ENCODE results near the gene NANS. TPM values are rescaled to one million over a fixed set of nuclear protein-coding genes. Genes with fewer than 3 reads are reported as not detected.

The NANS gene
- total and polyA plus RNA-seq, 2 of the 13 experiments (the other 11 are each of a cell fraction or from before 2014, with no cell fraction given) = 86.9 to 203 TPM

GRCh38 chr9:98056269-98057137 lies at the start of gene NANS (continued):
- no peak for TF ChIP-seq PAF1 (CRISPR knock-in tag; IDR thresholded peaks at IDR 0.05)
- peak; percentile 35; the same call in 1 of the 2 replicates for TF ChIP-seq GATAD2A (CRISPR knock-in tag; IDR thresholded peaks at IDR 0.05)
- TF ChIP-seq, protein P1, sequence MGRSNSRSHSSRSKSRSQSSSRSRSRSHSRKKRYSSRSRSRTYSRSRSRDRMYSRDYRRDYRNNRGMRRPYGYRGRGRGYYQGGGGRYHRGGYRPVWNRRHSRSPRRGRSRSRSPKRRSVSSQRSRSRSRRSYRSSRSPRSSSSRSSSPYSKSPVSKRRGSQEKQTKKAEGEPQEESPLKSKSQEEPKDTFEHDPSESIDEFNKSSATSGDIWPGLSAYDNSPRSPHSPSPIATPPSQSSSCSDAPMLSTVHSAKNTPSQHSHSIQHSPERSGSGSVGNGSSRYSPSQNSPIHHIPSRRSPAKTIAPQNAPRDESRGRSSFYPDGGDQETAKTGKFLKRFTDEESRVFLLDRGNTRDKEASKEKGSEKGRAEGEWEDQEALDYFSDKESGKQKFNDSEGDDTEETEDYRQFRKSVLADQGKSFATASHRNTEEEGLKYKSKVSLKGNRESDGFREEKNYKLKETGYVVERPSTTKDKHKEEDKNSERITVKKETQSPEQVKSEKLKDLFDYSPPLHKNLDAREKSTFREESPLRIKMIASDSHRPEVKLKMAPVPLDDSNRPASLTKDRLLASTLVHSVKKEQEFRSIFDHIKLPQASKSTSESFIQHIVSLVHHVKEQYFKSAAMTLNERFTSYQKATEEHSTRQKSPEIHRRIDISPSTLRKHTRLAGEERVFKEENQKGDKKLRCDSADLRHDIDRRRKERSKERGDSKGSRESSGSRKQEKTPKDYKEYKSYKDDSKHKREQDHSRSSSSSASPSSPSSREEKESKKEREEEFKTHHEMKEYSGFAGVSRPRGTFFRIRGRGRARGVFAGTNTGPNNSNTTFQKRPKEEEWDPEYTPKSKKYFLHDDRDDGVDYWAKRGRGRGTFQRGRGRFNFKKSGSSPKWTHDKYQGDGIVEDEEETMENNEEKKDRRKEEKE (IDR thresholded peaks at IDR 0.05) = no peak
- TF ChIP-seq IRF2 (CRISPR knock-in tag; IDR thresholded peaks at IDR 0.05) = peak; percentile 13
- no peak; the same call in 1 of the 2 replicates for TF ChIP-seq ZBTB20 (CRISPR knock-in tag; IDR thresholded peaks at IDR 0.05; ENCODE audit: borderline replicate concordance, low read depth)
- no peak for TF ChIP-seq HMG20B (CRISPR knock-in tag; conservative IDR thresholded peaks at IDR 0.05)
- TF ChIP-seq PCBP1 (IDR thresholded peaks at IDR 0.05; ENCODE audit: borderline replicate concordance, low read depth, low read length) = no peak
- peak; percentile 69 for TF ChIP-seq ASH2L (IDR thresholded peaks at IDR 0.05; ENCODE audit: insufficient read length, low read depth, low read length)
- TF ChIP-seq, protein P2, sequence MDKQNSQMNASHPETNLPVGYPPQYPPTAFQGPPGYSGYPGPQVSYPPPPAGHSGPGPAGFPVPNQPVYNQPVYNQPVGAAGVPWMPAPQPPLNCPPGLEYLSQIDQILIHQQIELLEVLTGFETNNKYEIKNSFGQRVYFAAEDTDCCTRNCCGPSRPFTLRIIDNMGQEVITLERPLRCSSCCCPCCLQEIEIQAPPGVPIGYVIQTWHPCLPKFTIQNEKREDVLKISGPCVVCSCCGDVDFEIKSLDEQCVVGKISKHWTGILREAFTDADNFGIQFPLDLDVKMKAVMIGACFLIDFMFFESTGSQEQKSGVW (CRISPR knock-in tag; IDR thresholded peaks at IDR 0.05; ENCODE audit: borderline replicate concordance) = no peak
- TF ChIP-seq ZNF572 (CRISPR knock-in tag; IDR thresholded peaks at IDR 0.05) = no peak
- TF ChIP-seq, protein P3, sequence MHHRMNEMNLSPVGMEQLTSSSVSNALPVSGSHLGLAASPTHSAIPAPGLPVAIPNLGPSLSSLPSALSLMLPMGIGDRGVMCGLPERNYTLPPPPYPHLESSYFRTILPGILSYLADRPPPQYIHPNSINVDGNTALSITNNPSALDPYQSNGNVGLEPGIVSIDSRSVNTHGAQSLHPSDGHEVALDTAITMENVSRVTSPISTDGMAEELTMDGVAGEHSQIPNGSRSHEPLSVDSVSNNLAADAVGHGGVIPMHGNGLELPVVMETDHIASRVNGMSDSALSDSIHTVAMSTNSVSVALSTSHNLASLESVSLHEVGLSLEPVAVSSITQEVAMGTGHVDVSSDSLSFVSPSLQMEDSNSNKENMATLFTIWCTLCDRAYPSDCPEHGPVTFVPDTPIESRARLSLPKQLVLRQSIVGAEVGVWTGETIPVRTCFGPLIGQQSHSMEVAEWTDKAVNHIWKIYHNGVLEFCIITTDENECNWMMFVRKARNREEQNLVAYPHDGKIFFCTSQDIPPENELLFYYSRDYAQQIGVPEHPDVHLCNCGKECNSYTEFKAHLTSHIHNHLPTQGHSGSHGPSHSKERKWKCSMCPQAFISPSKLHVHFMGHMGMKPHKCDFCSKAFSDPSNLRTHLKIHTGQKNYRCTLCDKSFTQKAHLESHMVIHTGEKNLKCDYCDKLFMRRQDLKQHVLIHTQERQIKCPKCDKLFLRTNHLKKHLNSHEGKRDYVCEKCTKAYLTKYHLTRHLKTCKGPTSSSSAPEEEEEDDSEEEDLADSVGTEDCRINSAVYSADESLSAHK (CRISPR knock-in tag; IDR thresholded peaks at IDR 0.05; ENCODE audit: borderline replicate concordance) = 0 out of 2 replicates have a peak, but pooled peaks have one; percentile 15
- no peak for TF ChIP-seq POLR2AphosphoS2 (IDR thresholded peaks at IDR 0.05; ENCODE audit: low read depth, low read length)
- TF ChIP-seq RELA (CRISPR knock-in tag; IDR thresholded peaks at IDR 0.05) = no peak
- TF ChIP-seq ZNF205 (CRISPR knock-in tag; IDR thresholded peaks at IDR 0.05) = peak; percentile 38; the same call in 1 of the 2 replicates
- TF ChIP-seq ONECUT2 (CRISPR knock-in tag; IDR thresholded peaks at IDR 0.05) = no peak
- no peak for TF ChIP-seq NCOA1 (CRISPR knock-in tag; IDR thresholded peaks at IDR 0.05)
- TF ChIP-seq AKAP8 (CRISPR knock-in tag; IDR thresholded peaks at IDR 0.05) = no peak
- TF ChIP-seq, protein P4, sequence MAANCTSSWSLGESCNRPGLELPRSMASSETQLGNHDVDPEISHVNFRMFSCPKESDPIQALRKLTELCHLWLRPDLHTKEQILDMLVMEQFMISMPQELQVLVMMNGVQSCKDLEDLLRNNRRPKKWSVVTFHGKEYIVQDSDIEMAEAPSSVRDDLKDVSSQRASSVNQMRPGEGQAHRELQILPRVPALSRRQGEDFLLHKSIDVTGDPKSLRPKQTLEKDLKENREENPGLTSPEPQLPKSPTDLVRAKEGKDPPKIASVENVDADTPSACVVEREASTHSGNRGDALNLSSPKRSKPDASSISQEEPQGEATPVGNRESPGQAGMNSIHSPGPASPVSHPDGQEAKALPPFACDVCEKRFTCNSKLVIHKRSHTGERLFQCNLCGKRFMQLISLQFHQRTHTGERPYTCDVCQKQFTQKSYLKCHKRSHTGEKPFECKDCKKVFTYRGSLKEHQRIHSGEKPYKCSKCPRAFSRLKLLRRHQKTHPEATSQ (CRISPR knock-in tag; IDR thresholded peaks at IDR 0.05; ENCODE audit: borderline replicate concordance) = no peak
- no peak for TF ChIP-seq HNRNPUL1 (IDR thresholded peaks at IDR 0.05; ENCODE audit: low read depth, low read length)
- TF ChIP-seq RNF2 (conservative IDR thresholded peaks at IDR 0.05; ENCODE audit: low read depth) = no peak
- TF ChIP-seq ZNF841 (CRISPR knock-in tag; IDR thresholded peaks at IDR 0.05; ENCODE audit: borderline replicate concordance) = no peak; the same call in 1 of the 2 replicates

All from HepG2 (cell line).